Smooth muscle cell (in vitro differentiated cells): ENCODE measurements around the gene DNAH1. TPM values are rescaled to one million over a fixed set of nuclear protein-coding genes. Genes with fewer than 3 reads are reported as not detected.

Experiments used
- DNase-seq: peaks from one replicate; lab custom pipeline; 2025; ENCODE audit not compliant: unreplicated experiment; lab: John Stamatoyannopoulos, UW
- H2AFZ ChIP-seq: fragments of 200-600 bp; sonication (generic); 2 replicates; pipeline ENCODE4 v1.6.0; 2016; ENCODE audit warnings: antibody characterized with exemption, low read depth, mild to moderate bottlenecking
- H3F3A ChIP-seq: fragments of 200-600 bp; sonication (generic); 2 replicates; pipeline ENCODE4 v1.6.0; 2017; ENCODE audit warnings: antibody characterized with exemption, low read depth
- H3K27ac ChIP-seq: fragments of 200-600 bp; sonication (generic); 2 replicates; pipeline ENCODE4 v1.5.1; 2016; ENCODE audit warnings: low read depth, mild to moderate bottlenecking
- H3K27me3 ChIP-seq: fragments of 200-600 bp; sonication (generic); 2 replicates; pipeline ENCODE4 v1.6.1; 2016; ENCODE audit warnings: low read depth, mild to moderate bottlenecking
- H3K36me3 ChIP-seq: fragments of 200-600 bp; sonication (generic); 2 replicates; pipeline ENCODE4 v1.5.1; 2016; ENCODE audit warnings: low read depth
- H3K4me1 ChIP-seq: fragments of 200-600 bp; sonication (generic); 2 replicates; pipeline ENCODE4 v1.5.1; 2016; ENCODE audit warnings: low read depth
- H3K4me2 ChIP-seq: fragments of 200-600 bp; sonication (generic); 2 replicates; pipeline ENCODE4 v1.6.0; 2016; ENCODE audit warnings: mild to moderate bottlenecking
- H3K4me3 ChIP-seq: fragments of 200-600 bp; sonication (generic); 2 replicates; pipeline ENCODE4 v1.5.1; 2016; ENCODE audit warnings: mild to moderate bottlenecking
- H3K79me2 ChIP-seq: fragments of 200-600 bp; sonication (generic); 2 replicates; pipeline ENCODE4 v1.6.0; 2016; ENCODE audit warnings: low read depth, mild to moderate bottlenecking
- H3K9ac ChIP-seq: fragments of 200-600 bp; sonication (generic); 2 replicates; pipeline ENCODE4 v1.6.0; 2016; ENCODE audit warnings: low read depth
- H3K9me3 ChIP-seq: fragments of 200-600 bp; sonication (generic); replicated peaks from 2 replicates; pipeline ENCODE4 v1.5.1; 2016; ENCODE audit warnings: low read depth
- H4K20me1 ChIP-seq: fragments of 200-600 bp; sonication (generic); 2 replicates; pipeline ENCODE4 v1.6.0; 2016; ENCODE audit warnings: low read depth
- CTCF ChIP-seq: fragments of 200-600 bp; sonication (generic); IDR thresholded peaks from 2 replicates; pipeline ENCODE4 v1.5.1; 2017; ENCODE audit warnings: borderline replicate concordance, mild to moderate bottlenecking, antibody characterized with exemption; ENCODE audit not compliant: insufficient read depth, poor library complexity, severe bottlenecking
- WGBS: methylation state at CpG from one replicate; pipeline ENCODE4 v1.1.7; 2016; ENCODE audit warnings: low lambda C conversion rate; 5-methylcytosine and 5-hydroxymethylcytosine counted together
- polyA plus RNA-seq: library from polyadenylated mRNA; unstranded; fragments of >200 nt; fragmentation: Nextera tagmentation; extraction: Ambion mirVana; gene quantifications from 2 replicates; pipeline ENCODE4 v1.2.1, GENCODE V29; 2016
- total RNA-seq: library from RNA; depleted of rRNA; stranded (reverse); fragments of >200 nt; gene quantifications from 2 replicates; pipeline ENCODE4 v1.2.3, GENCODE V29; 2014

Gene DNAH1
- total and polyA plus RNA-seq, 2 experiments from 2014 or later: 0.54 to 3.7 TPM

GRCh38 chr3:52392216-52392930, 76.3 kb downstream of the DNAH1 start:
- Histone ChIP-seq H3K36me3 (no peaks in the 10 kb centered on the region), H2AFZ (no peak overlapping the region), H3K9me3 (no peaks in the 10 kb centered on the region), H3K27ac (no peak overlapping the region), H3K4me3 (no peak overlapping the region), H3K79me2 (no peaks in the 10 kb centered on the region), H3K9ac (no peak overlapping the region), H3K4me2 (no peak overlapping the region), H3K4me1 (no peaks in the 10 kb centered on the region), H4K20me1 (no peaks in the 10 kb centered on the region), H3K27me3 (no peaks in the 10 kb centered on the region), H3F3A (no peaks in the 10 kb centered on the region)
- no peak for DNase-seq
- TF ChIP-seq CTCF: no peak
- WGBS: 96% methylated on average over 16 of the region's 16 CpGs

GRCh38 chr3:52393131-52393807, 77.2 kb downstream of the DNAH1 start:
- H3K9ac ChIP-seq: no peak overlapping the region
- H3K36me3 ChIP-seq: no peaks in the 10 kb centered on the region
- H4K20me1 ChIP-seq: no peaks in the 10 kb centered on the region
- no peak overlapping the region for H3K4me3 ChIP-seq
- no peak for DNase-seq
- no peaks in the 10 kb centered on the region for H3K4me1 ChIP-seq
- H3K79me2 ChIP-seq: no peaks in the 10 kb centered on the region
- H3K27me3 ChIP-seq: no peaks in the 10 kb centered on the region
- WGBS: 90% methylated on average over 18 of the region's 18 CpGs
- no peaks in the 10 kb centered on the region for H3K9me3 ChIP-seq
- H3K27ac ChIP-seq: no peak overlapping the region
- no peak overlapping the region for H3K4me2 ChIP-seq
- H3F3A ChIP-seq: no peaks in the 10 kb centered on the region
- H2AFZ ChIP-seq: no peak overlapping the region
- TF ChIP-seq CTCF: no peak

- no peaks in the 10 kb centered on the region for H3K36me3 ChIP-seq
- no peak overlapping the region for H3K4me3 ChIP-seq
- no peak for TF ChIP-seq CTCF
- no peaks in the 10 kb centered on the region for H4K20me1 ChIP-seq
- no peaks in the 10 kb centered on the region for H3K9me3 ChIP-seq
- 92% methylated on average over 18 of the region's 18 CpGs for WGBS
- no peaks in the 10 kb centered on the region for H3K27me3 ChIP-seq
- no peak overlapping the region for H3K4me2 ChIP-seq
- H3F3A ChIP-seq: no peaks in the 10 kb centered on the region
- no peaks in the 10 kb centered on the region for H3K4me1 ChIP-seq
- no peak overlapping the region for H2AFZ ChIP-seq
- no peaks in the 10 kb centered on the region for H3K79me2 ChIP-seq
- H3K9ac ChIP-seq: no peak overlapping the region
- H3K27ac ChIP-seq: no peak overlapping the region
- DNase-seq: no peak
These were observed 78.0 kb downstream of the DNAH1 start for GRCh38 chr3:52393959-52394670.
